Endometrial microvascular endothelial cells (primary cell): Measurements from ENCODE around the gene GRIN2A. TPM values are rescaled to one million over a fixed set of nuclear protein-coding genes. Genes with fewer than 3 reads are reported as not detected.

Experiments
- in situ Hi-C: cut with HindIII; loops from 2 replicates; pipeline ENCODE4 v1.10.0; 2017; ENCODE audit warnings: low sequenced_read_pairs, low pct_unique_long_range_greater_than_20kb; ENCODE audit errors: inconsistent ontology term
- total RNA-seq: library from RNA; depleted of rRNA; stranded (reverse); fragments of >200 nt; gene quantifications from one replicate; pipeline ENCODE4 v1.2.3, GENCODE V29; 2015; ENCODE audit errors: inconsistent ontology term

The GRIN2A gene
- total RNA-seq, 1 donor from 2014 or later: not detected

DNA sequence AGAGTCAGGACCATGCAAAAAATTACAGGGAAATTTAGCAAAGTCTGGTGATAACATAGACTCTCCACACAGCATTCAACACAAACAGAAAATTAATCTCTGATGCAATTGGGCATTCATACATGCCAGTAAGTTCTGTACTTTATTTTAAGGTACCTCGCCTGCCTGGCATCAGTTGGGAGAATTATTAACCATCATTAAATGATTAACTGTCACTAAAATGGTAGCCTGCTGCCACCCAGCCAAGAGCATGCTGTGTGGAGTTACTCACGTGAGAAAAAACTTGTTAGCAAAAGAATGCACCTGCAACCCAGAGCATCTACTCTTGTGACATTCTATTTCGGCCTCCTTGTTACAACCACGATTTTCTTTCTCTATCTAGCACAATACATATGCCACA, 117.2 kb downstream of the GRIN2A start:
- in situ Hi-C loops: no loop called here

DNA sequence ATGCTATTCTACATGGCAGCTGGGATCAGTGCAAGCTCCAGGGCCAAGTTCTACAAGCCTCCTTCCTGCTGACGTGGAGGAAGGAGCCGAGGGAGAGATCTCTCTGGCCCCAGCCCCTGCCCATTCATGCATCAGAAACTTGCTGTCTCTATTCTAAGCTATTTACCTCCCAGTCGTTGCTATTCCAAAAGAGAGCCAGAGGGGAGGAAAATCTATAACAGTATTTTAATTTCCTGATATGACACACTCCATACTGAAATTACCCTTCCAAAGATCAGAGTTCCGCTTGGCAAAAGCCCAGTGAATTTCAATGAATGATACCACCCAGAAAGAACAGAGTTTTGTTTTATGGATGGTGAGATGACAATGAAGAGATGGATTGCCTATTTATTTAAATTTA, 133.4 kb downstream of the GRIN2A start:
- in situ Hi-C loops: no loop called here

DNA sequence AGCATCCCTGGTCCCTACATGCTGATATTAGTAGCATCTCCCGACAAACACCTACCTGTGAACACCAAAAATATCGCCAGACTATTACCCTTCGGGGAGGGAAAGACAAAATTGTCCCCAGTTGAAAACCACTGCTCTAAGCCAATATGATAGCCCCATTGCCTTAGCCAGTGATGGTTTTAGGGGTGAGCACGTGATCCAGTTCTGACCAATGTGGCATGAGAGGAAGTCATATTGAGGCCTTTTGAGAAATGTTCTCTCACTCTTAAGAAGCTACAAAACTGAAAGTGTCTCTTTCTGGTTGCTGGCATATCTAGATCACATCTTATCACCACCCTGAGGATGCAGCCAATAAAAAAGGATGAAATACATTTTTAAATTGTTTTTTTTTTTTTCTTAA, 136.3 kb downstream of the GRIN2A start:
- in situ Hi-C loops: no loop called here

DNA sequence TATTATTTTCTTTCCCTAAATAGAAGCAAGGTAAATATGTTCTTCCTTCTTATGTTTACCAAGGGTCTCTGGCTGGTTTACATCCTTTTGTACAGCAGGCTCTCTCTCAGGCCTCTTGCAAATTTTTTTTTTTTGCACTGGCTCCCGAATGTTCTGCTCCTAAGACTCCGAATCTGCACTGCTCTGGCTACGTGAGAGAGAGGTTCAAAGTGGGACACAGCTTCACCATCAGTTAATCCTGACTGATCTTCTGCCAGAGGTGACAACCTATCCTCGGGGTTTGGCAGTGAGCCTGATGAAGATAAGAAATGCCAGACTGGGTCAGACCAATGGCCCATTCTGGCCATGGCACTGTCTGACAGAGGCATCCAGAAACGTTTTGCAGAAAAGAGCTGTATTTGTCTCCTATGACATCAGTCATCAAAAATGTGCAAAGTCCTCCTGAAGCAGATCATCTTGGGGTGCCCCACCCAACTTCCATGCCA, 136.9 kb downstream of the GRIN2A start:
- in situ Hi-C loops: no loop called here

DNA sequence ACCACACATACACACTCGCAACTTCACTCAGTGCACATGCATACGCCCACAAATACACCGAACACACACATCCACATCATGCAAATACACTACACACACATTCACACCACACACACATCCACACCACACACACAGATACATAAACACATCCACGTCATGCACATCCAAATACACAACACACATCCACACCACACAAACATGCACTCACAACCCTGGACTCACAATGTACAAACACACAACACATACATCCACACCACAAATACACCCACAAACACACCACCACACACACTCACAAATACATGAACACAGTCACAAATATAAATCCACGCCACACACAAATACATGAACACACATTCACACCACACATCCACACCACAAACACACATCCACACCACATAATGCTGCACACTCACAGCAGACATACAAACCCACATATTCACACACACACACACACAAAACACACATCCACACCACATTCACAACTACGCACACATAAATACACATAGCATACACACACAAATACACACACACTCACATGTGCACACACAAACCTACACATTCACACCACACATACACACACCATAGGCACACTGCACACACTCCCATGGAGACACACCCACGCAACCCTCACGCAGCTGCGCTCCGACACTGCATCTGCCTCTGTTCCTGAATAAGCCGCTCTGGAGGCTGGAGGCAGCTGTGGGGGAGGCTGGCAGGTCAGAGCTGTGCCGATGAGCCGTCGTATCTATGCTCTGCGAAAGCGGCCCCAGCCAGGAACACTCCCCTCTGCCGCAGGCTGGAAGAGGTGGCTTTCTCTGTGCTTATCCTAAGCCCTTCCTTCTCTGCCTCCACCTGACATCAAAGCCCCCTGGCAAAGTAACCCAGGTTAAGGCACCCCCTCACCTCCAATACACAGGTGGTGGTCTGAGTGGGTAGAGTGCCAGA, 141.8 kb downstream of the GRIN2A start:
- in situ Hi-C loops: no loop called here

DNA sequence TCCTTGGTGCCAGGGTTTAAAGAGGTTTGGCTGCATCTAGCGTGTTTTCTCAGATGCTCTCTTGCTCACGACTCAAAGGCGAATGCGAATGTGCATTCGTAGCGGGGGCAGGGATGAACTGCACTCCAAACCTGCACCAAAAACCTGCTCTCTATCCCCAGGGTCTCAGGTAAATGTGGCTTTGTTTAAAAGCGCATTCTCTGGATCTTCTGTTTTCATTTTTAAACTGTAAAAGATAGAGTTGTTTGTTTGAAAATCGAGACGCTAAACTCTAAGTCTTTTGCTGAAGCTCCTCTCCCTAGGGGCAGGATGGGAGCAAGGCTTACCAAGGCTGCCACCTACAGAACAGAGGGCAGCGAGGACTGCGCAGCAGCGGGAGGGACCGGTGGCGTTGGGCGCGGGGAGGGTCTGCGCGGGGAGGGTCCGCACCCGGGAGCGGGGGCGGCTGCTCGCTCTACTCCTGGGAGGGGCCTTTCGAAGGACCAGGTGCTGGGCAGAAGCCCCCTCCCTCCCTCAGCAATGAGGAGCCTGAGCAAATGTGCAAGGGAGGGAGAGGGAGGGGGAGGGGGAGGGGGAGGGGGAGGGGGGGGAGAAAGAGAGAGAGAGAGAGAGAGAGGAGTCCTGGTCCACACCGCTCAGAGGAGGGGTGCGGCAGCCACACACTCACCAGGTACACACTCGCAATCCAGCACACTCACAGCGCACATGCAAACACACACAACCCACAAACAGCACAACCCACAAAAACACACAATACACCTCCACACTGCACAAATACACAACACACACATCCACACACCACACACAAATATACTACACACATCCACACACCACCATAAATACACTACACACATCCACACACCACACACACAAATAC, 142.8 kb downstream of the GRIN2A start:
- in situ Hi-C loops: no loop called here

DNA sequence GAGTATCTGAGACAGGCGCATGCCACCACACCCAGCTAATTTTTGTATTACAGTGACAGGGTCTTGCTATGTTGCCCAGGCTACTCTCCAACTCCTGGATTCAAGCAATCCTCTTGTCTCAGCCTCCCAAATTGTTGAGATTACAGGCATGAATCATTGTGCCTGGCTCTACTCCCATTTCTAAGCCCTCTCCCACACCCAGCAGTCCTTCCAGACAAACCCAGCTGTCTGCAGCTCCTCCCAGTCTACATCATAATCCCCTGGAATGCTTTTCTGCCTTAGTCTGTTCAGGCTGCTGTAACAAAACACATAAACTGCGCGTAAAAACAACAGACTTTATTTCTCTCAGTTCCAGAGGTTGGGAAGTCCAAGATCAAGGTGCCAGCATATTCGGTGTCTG, 144.5 kb downstream of the GRIN2A start:
- in situ Hi-C loops: no loop called here

DNA sequence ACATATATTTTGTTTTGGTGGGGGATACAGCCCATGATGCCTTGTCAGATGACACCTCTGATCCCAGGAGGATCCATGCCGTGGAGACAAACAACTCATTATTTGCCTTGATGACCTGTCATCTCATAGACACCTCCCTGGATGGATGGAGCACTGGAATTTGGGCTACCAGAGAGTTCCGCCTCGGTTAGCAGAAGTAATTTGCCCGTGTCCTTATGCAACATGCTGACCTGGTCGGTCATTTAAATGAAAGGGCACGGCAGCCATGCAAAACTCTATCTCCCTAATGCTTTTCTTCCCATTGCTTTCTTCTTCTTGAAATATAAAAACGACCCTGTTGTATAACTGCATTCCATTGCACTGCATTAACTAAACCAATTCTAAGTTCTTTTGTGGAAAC, 145.3 kb downstream of the GRIN2A start:
- in situ Hi-C loops: no loop called here

DNA sequence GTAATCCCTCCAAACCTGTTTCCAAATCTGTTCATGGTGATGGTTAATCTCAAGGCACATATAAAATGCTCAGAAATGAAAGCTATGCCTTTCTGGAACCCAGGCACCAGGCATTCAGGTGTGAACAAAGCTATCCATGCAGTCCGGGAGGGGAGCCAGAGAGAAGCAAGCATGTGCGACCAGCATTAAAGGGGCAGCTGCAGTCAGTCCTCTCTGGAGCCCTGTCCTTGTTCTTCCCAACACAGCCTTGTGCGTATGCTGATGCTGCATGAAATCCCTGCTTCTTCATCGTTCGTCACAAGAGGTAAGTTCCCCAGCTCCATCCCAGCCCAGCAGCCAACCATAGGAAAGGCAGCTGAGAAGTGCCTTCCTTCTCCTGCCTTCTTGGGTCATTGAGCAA, 148.7 kb downstream of the GRIN2A start:
- in situ Hi-C loops: no loop called here

DNA sequence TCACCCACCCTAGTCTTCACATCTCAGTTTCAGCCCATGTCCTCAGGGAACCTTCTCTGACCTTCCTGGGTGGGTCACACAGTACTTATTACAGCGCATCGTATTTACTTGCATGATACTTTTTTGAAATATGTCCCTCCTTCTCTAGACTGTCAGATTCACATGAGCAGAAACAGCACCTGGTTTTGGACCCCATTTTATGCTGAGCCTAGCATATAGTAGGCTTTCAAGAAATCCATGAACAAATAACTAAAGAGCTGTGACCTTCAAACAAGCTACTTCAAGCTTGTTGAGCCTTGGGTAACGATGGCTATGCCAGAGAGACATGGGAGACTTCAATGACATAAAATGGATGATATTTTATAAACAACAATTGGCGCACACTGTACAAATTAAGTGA, 150.3 kb downstream of the GRIN2A start:
- in situ Hi-C loops: no loop called here

DNA sequence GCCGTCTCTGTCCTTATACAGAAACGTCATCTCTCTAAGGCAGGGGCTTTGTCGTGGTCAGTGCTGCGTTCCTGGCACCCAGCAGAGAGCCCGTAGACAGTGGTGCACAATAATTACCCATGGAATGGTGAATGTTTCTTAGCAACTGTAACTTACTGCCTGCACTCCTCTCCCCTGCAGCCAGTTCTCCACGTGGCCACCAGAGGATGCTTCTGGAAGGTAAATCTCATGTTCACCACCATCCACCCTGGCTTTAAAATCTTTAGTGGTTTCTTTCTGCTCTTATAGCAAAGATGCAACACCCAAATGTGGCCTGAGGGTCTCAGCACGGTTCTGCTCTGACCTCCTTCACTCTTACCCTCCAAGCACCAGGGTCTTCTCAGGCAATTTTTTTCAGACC, 150.8 kb downstream of the GRIN2A start:
- in situ Hi-C loops: no loop called here

DNA sequence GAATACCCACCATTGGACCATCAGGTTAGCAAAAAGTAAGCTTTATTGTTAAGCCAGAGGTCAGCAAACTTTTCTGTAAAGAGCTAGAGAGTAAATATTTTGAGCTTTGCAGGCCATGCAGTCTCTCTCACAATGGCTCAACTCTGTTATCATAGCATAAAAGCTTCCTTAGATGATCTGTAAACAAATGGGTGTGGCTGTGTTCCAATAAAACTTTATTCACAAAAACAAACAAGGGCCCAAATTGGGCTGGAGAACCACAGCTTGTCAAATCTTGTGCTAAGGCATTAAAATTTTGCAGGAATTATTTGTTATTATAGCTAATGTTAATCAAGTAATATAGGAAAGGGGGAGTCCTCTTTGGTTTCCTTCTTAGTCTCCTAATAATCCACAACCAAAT, 153.6 kb downstream of the GRIN2A start:
- in situ Hi-C loops: no loop called here

DNA sequence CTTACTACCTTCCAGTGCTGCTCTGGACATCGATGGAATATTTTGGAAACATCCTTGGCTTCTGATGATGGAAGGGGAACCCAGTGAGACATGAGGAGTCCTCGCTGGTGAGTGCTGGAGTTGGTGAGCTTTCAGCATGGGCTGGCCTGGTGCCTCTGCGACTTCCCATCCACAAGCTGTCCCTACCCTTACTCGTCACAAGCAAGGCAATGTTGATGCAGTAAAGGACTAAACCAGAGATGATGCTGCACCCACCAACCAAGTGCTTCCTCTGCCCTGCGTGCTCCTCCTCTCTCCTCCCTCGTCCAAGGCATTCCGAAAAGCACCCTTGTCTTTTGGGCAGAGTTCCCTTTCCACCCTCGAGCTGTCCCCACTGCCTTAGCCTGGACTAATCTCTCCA, 154.7 kb downstream of the GRIN2A start:
- in situ Hi-C loops: no loop called here

DNA sequence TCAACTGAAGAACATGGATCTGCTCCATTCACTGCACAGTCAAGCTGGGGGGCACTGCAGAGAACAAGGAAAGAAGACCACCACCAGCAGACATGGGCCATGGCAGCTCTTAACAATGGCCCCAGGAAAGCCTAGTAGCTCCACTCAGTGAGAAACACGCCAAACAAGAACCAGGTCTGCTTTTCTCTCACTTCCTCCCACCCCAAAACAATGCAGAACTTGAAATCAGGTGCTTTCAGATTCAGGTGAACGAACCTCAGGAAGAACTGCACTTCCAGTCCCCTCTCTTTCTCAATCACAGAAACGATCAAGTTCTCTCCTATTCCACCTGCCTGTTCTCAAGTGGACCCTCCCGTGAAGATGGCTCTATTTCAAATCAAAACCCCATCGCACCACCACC, 155.6 kb downstream of the GRIN2A start:
- in situ Hi-C loops: no loop called here

DNA sequence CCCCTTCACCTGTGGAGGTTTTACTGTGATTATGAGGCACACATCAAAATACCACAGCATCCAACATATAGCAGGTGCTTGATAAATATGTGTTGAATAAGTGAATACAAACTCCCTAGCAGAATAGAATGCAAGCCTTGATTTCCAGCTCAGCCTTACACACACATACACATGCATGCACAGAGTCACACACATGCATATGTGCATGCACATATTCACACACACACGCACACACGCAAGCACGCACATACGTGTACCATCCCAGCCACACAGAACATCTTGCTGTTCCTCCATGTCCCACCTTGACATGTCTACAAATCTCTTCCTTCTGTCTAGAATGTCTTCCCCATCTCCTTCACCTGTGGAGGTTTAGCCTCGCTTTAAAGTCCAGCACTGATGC, 160.1 kb downstream of the GRIN2A start:
- in situ Hi-C loops: no loop called here

DNA sequence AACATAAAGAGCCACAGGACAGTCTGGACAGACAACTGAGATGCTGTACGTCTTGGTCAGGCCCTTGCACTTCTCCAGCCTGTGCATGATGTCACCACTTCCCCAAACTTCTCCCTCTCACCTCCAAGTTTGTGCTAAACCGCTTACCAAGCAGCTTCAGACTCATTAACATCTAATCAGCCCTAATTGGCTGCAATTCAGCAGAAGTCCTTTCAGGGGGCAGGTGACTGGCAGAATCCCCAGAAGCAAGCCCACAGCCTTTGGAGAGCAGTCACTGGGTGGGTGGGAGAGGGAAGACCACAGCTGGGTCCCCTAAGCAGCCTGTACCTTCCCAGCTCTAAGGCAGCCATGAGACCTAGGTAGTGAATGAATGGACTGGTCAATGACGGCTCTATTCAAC, 161.4 kb downstream of the GRIN2A start:
- in situ Hi-C loops: no loop called here

DNA sequence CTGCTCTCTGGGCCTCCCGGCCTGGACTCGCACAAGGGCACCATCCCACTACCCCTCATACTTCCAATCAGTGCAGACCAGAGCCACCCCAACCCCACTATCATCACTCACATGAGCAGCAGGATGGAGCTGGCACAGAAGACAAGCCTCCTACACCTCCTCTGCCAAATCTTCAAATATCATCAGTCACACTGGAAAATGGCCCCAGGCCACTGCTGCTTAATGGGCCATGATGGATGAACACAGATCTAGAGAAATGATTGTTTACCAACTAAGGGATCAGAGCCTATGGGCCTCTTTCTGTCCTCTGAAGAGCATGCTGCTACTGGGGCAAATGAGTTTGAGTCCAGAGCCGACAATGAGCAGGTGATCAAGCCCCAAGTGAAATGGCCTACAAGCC, 165.5 kb downstream of the GRIN2A start:
- in situ Hi-C loops: no loop called here

DNA sequence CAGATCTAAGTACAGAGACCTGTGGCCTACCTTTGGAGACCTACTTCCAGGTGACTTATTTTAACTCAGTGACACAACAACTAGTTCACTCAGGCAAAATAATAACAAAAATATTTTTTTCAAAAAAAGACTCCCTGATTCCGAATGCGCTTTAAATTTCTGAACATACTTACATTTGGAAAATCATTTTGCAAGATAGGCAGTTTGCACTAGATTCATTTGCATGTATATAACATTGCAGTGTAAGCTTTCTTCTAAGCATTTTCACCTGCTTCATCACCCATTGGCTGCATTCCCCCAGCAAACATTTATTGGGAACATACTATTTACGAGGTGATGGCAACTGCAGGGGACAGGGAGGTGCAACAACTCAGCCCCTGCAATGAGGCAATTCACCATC, 166.8 kb downstream of the GRIN2A start:
- in situ Hi-C loops: no loop called here

DNA sequence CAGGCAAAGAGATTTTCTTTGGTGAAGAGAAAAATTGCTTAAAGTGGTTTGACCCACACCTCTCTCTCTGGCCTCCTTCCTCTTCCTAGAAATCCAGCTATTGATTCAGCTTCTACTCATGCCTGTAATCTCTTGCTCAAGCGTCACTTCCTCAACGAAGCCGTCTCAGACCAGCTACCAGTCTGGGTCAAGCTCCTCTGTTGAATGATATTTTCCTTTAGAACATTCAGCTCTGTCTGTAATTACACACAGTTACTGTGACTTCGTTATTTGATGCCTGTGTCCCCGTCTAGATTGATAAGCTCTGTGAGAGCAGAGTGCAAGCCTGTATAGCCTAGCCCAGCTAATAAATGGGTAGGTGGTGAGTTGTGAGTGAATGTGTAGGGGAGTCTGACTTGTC, 168.5 kb downstream of the GRIN2A start:
- in situ Hi-C loops: no loop called here

DNA sequence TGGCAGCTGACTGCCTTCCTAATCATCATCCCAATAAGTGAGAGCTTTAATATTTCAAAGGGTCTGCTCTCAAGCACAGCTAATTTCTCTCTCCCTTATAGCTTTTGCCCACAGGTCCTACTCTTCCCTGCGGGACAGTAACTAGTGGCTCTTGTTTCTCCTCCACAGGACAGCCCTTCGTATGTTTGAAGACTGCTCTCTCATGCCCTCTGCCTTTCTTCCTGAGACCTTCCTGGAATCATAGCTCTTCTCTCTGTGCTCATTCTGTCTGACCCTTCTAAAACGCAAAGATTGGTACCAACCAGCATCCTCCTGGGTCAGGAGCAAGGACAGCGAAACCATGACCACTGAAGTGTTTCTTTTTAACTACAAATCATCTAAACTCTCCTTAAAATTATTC, 168.9 kb downstream of the GRIN2A start:
- in situ Hi-C loops: no loop called here
